GM10266 (cell line): ENCODE measurements around the gene VTI1A.

Experiments
- DNase-seq: peaks from one replicate; pipeline ENCODE4 v3.0.0; 2012; ENCODE audit errors: extremely low spot score
- CTCF ChIP-seq: IDR thresholded peaks from 2 replicates; pipeline ENCODE4 v1.5.1; 2012; ENCODE audit warnings: mild to moderate bottlenecking, low read depth; ENCODE audit not compliant: control insufficient read depth, insufficient read depth; ENCODE audit errors: missing control alignments

The VTI1A gene

GRCh38 chr10:112678581-112678980, 231.6 kb downstream of the VTI1A start:
- DNase-seq = no peak

GRCh38 chr10:112678987-112679386, 232.0 kb downstream of the VTI1A start:
- no peak for TF ChIP-seq CTCF
- DNase-seq = no peak

More at GRCh38 chr10:112678581-112678980, 231.6 kb downstream of the VTI1A start:
- TF ChIP-seq CTCF = no peak

GRCh38 chr10:112679392-112679791, 232.4 kb downstream of the VTI1A start:
- no peak for TF ChIP-seq CTCF
- DNase-seq = no peak

GRCh38 chr10:112680586-112680985, 233.6 kb downstream of the VTI1A start:
- no peak for TF ChIP-seq CTCF
- DNase-seq = no peak

GRCh38 chr10:112687647-112688046, 240.6 kb downstream of the VTI1A start:
- no peak for TF ChIP-seq CTCF
- no peak for DNase-seq

- peak; percentile 34 for TF ChIP-seq CTCF
- no peak for DNase-seq
Measured at GRCh38 chr10:112689327-112690072, 242.5 kb downstream of the VTI1A start.

- TF ChIP-seq CTCF = no peak
Measured at GRCh38 chr10:112695539-112695938, 248.5 kb downstream of the VTI1A start.

More at GRCh38 chr10:112695539-112695938, 248.5 kb downstream of the VTI1A start:
- DNase-seq = no peak
